ENCODE measurements around the gene CACNA1F. TPM values are rescaled to one million over a fixed set of nuclear protein-coding genes. Genes with fewer than 3 reads are reported as not detected.
A peak's percentile ranks its signal among the peaks of the same experiment; 100 is the strongest.

CACNA1F gene
- total and polyA plus RNA-seq, 9 of the 15 experiments (the other 6 are each of a cell fraction or from before 2014, with no cell fraction given), result under 0.01 to 0.41 (median 0.03) TPM; not detected in 3

DNA sequence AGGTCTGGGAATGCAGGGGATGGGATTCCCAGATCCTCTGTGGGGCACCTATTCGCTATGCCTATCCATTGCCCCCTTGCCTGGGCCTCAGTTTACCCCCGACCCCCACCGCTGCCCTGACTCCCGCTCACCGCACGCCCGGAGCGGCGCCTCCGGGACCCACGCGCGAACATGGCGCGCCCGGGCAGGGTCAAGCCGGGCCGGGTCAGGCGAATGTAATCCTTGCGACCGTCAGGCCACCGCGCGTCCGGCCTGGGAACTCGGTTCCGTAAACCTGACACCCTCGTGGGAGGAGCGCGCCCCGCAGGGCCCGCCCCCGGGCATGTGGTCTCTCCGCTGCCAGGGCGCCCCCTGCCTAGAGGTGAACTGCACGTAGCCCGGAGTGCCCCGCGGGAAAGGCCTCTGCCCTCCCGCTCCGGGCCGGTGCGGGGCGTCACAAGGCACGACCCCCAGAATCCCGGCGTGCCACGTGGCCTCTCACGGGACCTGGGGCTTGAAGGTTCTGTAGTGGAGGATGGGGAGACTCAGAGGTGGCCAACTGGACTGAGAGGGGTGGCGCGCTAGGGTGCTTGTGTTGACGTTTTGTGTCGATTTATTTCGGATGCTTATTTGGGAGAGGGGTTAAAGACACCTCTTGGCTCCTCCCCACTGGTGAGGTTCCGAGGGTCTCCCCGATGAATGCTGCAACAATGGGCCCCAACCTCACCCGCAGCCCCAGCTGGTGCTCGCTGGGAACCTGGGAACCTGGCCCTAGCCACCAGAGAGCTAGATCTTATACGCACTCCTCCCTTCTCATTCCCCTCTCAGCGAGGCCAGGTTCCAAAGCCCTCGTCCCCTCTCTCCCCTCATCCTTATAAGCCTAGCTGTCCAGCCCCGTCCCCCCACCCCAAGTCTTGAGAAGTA, 46.8 kb downstream of the CACNA1F start, which contains the start of gene PRICKLE3 (continued):
- TF ChIP-seq, protein P1, sequence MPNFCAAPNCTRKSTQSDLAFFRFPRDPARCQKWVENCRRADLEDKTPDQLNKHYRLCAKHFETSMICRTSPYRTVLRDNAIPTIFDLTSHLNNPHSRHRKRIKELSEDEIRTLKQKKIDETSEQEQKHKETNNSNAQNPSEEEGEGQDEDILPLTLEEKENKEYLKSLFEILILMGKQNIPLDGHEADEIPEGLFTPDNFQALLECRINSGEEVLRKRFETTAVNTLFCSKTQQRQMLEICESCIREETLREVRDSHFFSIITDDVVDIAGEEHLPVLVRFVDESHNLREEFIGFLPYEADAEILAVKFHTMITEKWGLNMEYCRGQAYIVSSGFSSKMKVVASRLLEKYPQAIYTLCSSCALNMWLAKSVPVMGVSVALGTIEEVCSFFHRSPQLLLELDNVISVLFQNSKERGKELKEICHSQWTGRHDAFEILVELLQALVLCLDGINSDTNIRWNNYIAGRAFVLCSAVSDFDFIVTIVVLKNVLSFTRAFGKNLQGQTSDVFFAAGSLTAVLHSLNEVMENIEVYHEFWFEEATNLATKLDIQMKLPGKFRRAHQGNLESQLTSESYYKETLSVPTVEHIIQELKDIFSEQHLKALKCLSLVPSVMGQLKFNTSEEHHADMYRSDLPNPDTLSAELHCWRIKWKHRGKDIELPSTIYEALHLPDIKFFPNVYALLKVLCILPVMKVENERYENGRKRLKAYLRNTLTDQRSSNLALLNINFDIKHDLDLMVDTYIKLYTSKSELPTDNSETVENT (CRISPR knock-in tag; IDR thresholded peaks at IDR 0.05), result 0 out of 2 replicates have a peak, but pooled peaks have one; percentile 20
- TF ChIP-seq ETS2 (tag; IDR thresholded peaks at IDR 0.05; ENCODE audit: borderline replicate concordance, poor library complexity, severe bottlenecking) (no peak), HNRNPLL (IDR thresholded peaks at IDR 0.05; ENCODE audit: low read depth, low read length, poor library complexity, severe bottlenecking) (no peak), ARHGAP35 (IDR thresholded peaks at IDR 0.05; ENCODE audit: partially characterized antibody) (no peak), ZNF780A (CRISPR knock-in tag; IDR thresholded peaks at IDR 0.05) (no peak), RAD21 (CRISPR knock-in tag; conservative IDR thresholded peaks at IDR 0.05 in 1 of 2, IDR thresholded peaks at IDR 0.05 in 1 of 2) (peak; percentile 30 to 47; a peak in 3 of 4 replicates), SAP30 (IDR thresholded peaks at IDR 0.05; ENCODE audit: borderline replicate concordance, insufficient read depth, low read depth, low read length, poor library complexity, severe bottlenecking) (no peak), NONO (IDR thresholded peaks at IDR 0.05; ENCODE audit: low read depth in 2 of 2, low read length in 1 of 2) (no peak), ZNF121 (CRISPR knock-in tag; conservative IDR thresholded peaks at IDR 0.05) (no peak), NR2F6 (CRISPR knock-in tag; IDR thresholded peaks at IDR 0.05) (no peak), RFX7 (CRISPR knock-in tag; IDR thresholded peaks at IDR 0.05) (no peak), ARID3B (CRISPR knock-in tag; IDR thresholded peaks at IDR 0.05; ENCODE audit: borderline replicate concordance) (no peak)
- TF ChIP-seq, protein P2, sequence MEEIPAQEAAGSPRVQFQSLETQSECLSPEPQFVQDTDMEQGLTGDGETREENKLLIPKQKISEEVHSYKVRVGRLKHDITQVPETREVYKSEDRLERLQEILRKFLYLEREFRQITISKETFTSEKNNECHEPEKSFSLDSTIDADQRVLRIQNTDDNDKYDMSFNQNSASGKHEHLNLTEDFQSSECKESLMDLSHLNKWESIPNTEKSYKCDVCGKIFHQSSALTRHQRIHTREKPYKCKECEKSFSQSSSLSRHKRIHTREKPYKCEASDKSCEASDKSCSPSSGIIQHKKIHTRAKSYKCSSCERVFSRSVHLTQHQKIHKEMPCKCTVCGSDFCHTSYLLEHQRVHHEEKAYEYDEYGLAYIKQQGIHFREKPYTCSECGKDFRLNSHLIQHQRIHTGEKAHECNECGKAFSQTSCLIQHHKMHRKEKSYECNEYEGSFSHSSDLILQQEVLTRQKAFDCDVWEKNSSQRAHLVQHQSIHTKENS (CRISPR knock-in tag; IDR thresholded peaks at IDR 0.05), result no peak
- TF ChIP-seq, protein P3, sequence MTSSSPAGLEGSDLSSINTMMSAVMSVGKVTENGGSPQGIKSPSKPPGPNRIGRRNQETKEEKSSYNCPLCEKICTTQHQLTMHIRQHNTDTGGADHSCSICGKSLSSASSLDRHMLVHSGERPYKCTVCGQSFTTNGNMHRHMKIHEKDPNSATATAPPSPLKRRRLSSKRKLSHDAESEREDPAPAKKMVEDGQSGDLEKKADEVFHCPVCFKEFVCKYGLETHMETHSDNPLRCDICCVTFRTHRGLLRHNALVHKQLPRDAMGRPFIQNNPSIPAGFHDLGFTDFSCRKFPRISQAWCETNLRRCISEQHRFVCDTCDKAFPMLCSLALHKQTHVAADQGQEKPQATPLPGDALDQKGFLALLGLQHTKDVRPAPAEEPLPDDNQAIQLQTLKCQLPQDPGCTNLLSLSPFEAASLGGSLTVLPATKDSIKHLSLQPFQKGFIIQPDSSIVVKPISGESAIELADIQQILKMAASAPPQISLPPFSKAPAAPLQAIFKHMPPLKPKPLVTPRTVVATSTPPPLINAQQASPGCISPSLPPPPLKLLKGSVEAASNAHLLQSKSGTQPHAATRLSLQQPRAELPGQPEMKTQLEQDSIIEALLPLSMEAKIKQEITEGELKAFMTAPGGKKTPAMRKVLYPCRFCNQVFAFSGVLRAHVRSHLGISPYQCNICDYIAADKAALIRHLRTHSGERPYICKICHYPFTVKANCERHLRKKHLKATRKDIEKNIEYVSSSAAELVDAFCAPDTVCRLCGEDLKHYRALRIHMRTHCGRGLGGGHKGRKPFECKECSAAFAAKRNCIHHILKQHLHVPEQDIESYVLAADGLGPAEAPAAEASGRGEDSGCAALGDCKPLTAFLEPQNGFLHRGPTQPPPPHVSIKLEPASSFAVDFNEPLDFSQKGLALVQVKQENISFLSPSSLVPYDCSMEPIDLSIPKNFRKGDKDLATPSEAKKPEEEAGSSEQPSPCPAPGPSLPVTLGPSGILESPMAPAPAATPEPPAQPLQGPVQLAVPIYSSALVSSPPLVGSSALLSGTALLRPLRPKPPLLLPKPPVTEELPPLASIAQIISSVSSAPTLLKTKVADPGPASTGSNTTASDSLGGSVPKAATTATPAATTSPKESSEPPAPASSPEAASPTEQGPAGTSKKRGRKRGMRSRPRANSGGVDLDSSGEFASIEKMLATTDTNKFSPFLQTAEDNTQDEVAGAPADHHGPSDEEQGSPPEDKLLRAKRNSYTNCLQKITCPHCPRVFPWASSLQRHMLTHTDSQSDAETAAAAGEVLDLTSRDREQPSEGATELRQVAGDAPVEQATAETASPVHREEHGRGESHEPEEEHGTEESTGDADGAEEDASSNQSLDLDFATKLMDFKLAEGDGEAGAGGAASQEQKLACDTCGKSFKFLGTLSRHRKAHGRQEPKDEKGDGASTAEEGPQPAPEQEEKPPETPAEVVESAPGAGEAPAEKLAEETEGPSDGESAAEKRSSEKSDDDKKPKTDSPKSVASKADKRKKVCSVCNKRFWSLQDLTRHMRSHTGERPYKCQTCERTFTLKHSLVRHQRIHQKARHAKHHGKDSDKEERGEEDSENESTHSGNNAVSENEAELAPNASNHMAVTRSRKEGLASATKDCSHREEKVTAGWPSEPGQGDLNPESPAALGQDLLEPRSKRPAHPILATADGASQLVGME (CRISPR knock-in tag; IDR thresholded peaks at IDR 0.05), result no peak
